Kidney capillary endothelial cell (primary cell): ENCODE data around the gene CUBN.

ENCODE experiments used
- DNase-seq: peaks from one replicate; pipeline ENCODE4 v3.0.0-alpha.2; 2018; ENCODE audit warnings: low spot score

CUBN gene

DNA sequence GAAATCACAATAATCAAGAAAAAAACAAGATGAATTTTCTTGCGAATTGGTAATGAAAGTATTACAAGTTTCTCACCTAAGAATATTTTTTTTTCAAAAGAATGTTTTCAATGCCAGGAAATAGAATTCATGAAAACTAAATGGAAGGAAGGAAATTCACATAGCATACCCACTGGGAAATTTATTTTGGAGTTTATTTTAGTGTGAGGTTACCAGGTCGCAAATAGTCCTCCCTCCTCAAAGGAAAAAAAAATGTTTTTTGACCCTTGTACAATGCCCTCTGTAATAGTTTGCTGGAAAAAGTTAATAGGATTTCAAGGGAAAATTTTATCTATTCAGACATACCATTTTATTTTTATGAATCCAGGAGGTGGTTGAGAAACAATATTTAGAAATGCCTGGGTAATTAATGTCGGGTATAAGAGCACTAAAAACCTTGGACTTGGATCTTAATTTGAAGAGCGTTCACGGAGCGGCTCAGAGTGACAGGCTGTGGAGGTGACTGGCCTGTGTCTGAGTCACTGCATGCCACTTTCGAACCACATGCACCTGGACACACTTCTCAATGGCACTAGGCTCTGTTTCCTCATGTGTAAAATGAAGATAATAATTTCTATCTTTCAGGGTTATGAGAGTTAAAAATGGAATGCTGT, 28.2 kb downstream of the CUBN start:
- no peak for DNase-seq

DNA sequence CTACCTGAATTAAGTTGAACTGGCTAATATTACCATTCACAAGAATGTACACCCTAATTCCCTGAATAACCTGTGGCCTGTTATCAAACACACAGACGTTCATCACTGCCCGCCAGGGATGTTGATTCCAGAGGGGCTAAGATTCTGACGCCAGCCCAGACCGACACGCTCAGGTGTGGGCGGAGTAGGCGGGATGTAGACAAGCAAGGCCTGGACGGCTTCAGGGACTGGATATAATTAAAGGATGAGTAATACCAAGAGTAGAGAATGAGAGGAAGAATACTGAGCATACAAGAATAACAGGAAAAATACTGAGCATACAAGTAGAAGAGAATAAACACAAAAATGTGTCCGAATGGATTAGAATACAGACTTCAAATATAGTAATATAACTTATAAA, 29.0 kb downstream of the CUBN start:
- DNase-seq: no peak

DNA sequence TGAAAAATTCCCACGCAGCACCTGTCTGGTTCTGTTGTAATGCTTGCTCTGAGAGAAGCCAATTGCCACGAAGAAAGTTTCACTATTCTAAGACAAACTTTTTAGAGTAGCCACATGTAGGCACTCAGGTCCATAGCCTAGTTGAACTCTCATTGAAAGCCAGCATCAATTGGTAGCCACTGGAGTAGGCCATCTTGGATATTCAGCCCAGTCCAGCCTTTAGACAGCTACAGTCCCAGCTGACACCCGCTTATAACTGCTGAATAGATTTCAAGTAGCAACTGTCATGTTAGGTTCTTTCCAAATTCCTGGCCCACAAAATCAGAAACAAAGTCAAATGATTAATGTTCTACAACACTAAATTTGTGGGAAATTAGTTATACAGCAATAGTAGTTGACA, 31.6 kb downstream of the CUBN start:
- no peak for DNase-seq

DNA sequence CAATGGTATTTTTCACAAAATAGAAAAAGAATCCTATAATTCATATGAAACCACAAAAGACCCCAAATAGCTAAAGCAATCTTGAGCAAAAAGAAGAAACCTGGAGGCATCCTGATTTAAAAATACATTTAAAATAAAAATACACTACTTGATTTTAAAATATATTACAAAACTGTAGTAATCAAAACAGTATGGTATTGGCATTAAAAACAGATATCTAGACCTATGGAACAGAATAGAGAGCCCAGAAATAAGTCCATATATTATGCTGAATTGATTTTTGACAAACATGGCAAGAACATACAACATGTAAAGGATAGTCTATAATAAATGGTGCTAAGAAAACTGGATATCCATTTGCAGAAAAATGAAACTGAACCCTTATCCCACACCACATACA, 34.8 kb downstream of the CUBN start:
- no peak for DNase-seq

DNA sequence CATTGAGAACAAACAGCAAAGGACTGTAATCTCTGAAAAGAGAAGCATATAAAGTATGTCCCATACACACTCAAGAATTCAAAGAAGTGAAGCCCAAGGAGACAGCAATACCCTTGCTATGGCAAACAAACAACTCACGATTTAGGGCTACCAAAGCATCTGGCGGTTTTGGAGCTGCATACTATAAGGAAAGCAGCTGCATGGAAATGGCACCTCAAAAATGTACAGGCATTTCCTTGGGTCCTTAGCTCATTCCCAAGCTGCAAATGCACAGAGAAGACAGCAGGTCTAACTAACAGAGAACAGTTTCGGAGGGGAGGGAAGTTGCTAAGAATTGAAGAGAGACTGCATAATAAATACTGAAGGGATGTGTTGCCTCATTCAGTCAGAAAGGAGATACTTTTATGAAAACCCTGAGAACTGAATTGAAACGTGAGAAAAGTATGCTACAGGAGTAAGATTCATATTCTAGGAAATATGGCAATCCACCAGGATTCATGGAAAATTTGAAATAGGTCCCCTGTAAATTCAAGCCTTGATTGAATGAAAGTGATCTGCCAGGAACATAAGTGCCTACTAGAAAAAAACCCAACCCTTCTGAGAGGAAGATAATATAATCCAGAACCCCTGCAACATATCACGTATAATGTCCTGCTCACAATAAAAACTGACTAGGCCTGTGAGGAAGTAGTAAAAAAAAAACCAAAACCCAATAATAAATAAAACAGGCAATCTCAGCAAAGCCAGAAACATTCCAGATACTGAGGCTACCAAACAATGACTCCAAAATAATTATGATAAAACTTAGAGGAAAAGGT, 36.4 kb downstream of the CUBN start:
- no peak for DNase-seq

DNA sequence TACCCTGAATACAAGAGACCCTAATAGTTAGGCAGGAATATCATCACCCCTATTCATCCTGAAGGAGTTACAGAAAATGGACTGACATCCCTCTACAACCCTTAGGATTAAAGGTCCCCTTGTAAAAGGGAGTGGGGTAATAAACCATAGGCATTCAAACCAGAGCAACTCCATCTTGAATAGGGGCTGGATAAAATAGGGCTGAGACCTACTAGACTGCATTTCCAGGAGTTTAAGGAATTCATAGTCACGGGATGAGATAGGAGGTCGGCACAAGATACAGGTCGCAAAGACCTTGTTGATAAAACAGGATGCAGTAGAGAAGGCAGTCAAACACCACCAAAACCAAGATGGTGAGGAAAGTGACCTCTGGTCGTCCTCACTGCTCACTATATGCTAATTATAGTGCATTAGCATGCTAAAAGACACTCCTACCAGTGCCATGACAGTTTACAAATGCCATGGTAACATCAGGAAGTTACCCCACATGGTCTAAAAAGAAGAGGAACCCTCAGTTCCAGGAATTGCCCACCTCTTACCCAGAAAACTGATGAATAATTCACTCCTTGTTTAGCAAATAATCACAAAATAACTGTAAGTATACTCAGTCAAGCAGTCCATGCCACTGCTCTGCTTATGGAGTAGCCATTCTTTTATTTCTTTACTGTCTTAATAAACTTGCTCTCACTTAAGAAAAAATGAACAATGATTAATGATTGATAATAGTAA, 37.2 kb downstream of the CUBN start:
- no peak for DNase-seq

DNA sequence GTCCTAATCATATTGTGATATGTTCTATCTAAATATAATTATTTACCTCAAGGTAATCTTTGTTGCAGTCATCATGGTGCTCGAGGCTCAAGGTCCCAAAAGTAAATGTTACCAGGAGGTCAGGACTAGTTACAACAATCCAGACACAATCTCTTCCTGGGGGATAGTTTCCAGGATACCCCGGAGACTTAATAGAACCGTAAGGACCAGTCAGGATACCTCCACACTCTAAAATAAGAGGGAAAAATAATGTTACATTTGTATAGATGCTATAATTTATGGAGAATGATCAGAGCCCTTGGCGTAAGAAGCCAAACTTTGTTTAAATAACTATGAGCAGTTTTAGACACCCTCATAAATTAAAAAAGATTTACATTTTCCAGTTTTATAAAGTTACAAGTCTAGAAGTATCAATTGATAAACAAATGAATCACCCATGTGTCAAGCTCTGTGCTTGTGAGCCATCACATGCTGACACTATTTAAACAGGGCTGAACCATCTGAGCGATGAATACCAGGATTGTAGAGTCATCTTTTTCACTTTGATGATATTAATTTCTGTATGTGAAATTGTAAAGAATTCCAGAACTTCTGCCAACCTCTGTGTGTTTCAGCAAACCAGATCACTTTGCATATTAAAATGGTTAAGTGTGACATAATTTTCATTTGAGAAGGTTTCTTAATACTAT, 41.3 kb downstream of the CUBN start:
- DNase-seq: no peak

DNA sequence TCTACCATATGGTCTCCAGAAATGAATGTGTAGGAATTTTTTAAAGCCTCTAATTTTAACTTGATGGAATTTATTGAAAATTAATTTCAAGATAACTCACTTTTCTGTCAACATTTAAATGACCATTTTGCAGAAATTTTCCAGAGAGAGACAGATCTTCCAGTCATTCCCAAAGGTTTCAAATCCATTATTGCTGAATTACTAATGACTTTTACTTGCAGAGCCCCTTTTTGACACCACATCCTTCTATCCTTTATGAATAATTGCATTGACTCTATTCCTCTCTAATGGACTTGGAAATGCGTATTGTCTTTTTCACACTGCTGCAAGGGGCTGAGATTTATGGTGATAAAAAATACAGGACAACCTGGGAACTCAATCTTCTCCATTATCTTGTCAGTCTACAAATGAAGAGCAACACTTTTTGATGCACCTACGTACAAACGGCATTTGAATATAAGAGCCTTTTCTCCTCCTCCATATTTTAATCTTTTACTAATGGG, 42.7 kb downstream of the CUBN start:
- DNase-seq: no peak

DNA sequence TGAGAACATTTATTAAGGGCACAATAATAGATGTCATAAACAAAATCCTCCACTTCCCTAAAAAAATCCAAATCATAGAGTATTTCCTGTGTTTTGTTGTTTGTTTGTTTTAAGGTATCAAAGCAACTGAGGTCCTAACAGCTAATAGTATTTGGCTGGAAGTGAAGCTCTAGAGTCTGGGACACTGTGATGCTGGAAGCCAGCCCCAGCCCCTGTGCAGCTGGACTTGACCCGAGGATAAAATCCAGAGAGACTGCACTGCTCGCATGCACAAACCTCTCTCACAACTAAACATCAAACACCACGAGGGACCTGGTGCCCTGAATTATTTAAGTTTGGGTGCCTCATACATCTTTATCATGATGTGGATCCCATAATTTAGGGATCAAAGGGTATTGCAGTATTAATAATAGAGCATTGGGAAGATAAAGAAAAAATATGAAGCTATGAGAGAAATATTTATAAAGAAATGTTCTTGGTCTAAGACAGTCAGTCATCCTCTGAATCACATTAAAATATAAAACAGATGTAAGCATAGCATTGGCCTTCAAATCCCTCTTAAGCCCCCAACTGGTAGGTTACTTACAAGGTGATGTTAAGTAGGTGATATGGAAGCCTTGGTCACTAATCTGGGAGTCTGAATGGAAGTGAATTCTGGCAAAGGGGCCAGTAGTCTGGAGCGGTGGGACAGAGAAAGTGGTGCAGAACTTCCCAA, 44.4 kb downstream of the CUBN start:
- no peak for DNase-seq

DNA sequence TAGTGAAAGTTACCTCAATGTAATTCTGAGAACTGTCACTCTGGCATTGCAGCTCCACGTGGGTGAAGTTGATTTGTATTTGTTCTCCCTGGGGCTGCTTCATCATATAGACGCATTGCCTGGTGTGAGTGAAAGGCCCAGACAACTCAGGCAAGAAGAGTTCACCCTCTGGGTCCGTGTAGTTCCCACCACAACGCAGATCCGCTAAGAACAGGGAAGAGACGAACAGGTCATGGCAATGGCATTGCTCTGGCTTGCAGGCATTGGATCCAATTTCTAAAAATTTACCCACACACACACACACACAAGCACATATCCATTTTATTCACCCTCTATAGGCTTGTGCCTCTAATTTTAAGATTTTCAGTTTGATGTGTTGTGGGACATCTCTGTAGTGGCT, 45.4 kb downstream of the CUBN start:
- DNase-seq: no peak

DNA sequence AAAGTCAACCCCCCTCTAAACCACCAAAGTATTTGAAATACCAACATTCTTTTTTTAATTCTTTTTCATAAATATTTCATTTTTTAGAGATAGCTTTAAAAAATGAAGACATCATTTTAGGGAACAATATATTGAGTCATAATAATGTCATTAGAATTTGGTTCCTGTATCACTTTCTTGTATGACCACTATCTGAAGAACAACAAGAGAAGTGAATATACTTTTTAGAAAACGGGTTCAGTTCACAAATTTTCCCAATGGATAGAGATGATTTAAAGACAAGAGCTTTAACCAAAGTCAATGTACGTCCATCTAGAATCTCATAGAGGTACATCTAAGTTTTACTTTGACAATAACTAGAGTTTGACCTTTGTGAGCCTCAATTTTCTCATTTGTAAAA, 48.2 kb downstream of the CUBN start:
- DNase-seq: no peak

DNA sequence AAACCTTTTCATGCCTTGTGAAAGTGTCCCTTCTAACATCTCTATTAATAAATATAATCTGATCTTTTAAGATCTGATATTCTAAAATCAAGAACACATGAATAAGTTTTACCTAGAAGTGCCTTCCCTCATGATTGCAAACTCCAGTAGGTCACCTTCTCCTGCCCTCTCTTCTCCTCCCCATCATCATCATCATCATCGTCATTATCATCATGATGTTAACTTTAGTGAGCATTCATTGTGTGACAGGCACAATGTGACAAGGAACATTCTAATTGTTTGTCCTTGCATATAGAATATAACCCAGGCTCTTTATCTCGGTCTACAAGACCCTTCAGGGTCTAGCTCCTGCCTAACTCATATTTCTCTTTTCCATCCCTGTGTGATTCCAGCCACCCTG, 51.7 kb downstream of the CUBN start:
- DNase-seq: no peak

DNA sequence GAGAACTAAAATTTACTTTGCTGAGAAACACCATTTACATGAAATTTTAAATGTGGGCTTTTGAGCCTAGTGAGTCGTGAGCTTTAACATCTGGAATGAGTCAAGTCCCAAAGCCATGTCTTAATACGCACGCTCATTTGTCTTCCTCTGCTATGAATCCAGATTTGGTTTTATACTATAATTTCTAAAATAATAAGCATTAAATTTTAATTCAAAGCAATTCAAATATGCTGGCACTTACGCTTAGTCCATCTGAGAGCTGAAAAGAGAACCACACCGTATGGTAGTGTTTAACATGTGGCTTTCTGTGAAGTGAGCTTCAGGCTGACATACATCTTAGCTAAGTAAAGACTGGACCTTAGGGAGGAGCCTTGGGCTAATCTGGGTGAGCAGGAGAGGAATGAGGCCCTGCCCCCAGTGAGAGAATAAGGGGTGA, 52.2 kb downstream of the CUBN start:
- DNase-seq: no peak

DNA sequence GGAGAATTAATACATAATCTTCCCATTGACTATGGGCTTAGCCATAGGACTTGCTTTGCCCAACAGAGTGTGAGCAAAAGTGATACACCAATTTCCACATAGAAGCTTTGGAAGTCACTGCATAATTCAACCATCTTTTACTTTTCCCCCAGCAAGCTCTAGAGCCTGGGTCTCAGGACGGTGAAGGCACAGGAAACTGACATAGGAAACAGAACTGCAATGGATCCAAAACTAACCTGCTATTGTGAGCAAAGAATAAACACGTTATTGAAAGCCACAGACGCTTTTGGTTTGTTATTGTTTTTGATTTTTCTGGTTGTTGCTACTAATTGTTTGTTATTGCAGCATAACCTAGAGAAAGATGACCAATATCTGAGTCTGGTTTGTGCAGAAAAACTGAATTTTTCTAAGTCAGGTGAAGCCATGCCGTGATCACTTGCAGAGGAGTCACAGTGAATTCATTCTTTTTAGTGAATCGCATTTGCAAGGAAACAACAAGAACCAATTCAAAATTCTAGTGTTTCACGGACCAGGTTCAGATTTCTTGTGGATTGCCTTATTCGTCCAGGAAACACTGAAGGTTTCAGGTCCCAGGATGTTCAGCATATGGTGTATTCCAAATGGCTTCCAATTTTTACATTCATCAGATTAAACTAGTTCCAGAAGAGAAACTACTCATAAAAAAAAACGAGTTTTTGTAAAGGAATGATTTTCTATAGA, 52.8 kb downstream of the CUBN start:
- DNase-seq: no peak

DNA sequence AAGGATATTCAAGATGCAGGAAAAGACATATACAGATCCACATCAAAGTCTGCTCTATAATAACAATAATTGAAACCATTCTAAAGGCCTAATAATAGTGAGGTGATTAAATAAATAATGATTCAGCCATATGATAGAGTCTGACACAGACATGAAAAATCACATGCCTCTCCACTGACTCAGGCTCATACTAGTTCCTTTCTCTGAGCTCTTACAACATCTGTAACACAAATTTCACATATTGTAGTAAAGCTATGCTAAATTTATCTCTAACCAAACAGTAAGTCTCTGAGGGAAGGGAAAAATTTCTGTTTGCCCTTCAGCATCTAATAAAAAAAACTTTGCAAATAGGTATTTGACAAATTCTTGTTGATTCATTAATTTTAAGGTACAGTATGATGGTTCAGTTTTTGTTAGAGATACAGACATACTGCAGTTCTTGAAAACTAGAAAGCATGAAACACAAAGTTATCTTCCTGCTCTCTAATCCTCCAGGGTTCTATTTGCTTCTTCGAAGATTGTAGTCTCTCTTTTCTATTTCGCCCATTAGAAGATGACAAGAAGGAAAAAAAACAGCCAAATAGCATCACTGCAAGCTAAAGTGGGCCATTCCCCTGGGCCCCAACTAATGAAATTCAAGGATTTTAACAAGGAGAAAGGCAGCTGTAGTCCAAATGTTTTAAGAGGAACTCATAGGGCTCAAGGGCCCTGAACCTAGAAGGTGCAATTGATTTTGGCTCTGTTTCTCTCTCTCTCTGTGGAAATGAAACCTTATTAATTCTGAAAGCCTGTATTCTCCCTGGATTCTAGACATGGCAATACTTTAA, 53.9 kb downstream of the CUBN start:
- DNase-seq: peak; percentile 94

DNA sequence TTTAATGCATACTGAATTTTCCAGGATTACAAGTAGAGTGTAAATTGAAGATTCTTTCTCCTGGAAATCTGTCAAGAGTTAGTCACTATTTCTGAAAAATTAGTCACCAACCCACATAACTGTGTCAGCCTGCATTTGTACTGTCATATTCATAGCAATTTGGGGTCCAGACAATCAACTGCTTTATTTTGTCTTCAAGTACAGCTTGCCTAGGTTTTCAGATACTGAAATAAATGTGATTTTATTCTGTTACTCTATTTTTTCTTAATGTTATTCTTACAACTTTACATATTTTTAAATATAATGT, 55.1 kb downstream of the CUBN start:
- DNase-seq: peak; percentile 76

DNA sequence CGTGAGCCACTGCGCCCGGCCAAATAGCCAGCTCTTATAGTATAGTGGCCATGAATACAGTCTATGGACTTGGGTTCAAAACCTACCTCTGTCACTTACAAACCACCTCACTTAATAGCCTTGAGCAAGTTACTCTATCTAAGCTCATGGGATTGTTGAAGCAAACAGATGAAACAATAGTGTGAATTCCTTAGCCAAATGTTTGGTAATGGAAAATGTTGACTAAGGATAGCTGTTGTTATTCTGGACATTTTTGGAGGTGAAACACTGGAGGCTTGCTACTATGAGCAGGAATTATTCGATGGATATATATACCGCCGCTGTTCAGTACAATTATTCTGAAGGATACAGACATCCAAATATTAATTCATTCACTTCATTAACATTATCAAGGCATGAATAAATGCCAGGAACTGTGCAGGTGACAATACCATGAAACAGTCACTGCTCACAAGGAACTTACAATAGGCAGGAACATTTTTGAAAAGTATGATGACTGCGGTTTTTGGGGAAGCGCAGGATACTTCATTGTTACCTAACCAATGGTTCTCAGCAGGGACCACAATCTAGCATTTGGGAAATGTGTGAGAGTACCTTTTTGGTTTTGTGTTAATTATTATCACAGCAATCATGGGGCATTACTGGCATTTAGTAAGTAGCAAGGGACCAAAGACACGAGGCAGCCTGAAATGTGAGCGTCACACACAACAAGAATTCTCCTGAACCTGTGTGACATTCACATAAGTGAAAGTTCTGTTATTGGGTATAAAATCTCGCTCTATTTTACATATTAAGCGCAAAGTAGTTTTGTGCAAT, 55.7 kb downstream of the CUBN start:
- no peak for DNase-seq

DNA sequence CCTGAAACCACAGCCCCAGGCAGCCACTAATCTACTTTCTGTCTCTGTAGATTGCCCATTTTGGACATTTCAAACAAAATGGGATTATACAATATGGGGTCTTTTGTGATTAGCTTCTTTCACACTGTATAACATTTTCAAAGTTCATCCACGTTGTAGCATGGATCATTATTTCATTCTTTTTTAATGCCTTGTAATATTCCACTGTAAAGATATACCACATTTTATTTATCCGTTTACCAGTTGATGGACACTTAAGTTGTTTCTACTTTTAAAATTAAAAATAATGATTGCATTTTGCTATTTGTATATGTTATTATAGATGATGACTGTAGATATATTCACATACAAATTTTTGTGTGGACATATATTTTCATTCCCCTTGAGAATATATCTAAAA, 60.7 kb downstream of the CUBN start:
- DNase-seq: no peak
